ENCODE data around the gene NEIL1.
"Not testable (repeated sequence)": the region's sequence is repeated elsewhere in the genome, so short reads cannot be mapped to it uniquely, and the experiment has no call there.

Gene NEIL1

GRCh38 chr15:75346796-75347221, at the start of gene NEIL1:
TSS of gene NEIL1 (plus strand) at chr15:75347039. CDS start at chr15:75348906, 1,867 bp downstream.
- TF ChIP-seq CTCF (IDR thresholded peaks at IDR 0.05; ENCODE audit: low read length, missing control alignments), result no peak
- DNase-seq (ENCODE audit: low read depth), result no peak
- peak within 1 kb of the TSS; percentile 79 for H3K4me3 ChIP-seq (replicated peaks; ENCODE audit: low read depth, low read length)

GRCh38 chr15:75298541-75299310, 48.1 kb upstream of the NEIL1 start:
- H3K4me3 ChIP-seq (replicated peaks; ENCODE audit: low read depth, low read length); DNase-seq (ENCODE audit: low read depth): not testable (repeated sequence)

GRCh38 chr15:75299311-75299688, 47.5 kb upstream of the NEIL1 start:
- DNase-seq (ENCODE audit: low read depth); H3K4me3 ChIP-seq (replicated peaks; ENCODE audit: low read depth, low read length): not testable (repeated sequence)
- peak; percentile 24 for TF ChIP-seq CTCF (IDR thresholded peaks at IDR 0.05; ENCODE audit: low read length, missing control alignments)

- H3K4me3 ChIP-seq (replicated peaks; ENCODE audit: low read depth, low read length); DNase-seq (ENCODE audit: low read depth): not testable (repeated sequence)
These were observed 46.8 kb upstream of the NEIL1 start for GRCh38 chr15:75300026-75300425.

- TF ChIP-seq CTCF (IDR thresholded peaks at IDR 0.05; ENCODE audit: low read length, missing control alignments), result no peak
- no peak for DNase-seq (ENCODE audit: low read depth)
- H3K4me3 ChIP-seq (replicated peaks; ENCODE audit: low read depth, low read length), result no peak overlapping the region
These were observed 44.5 kb upstream of the NEIL1 start for GRCh38 chr15:75302318-75302717.

GRCh38 chr15:75302753-75303152, 44.1 kb upstream of the NEIL1 start:
- not testable (repeated sequence) for DNase-seq (ENCODE audit: low read depth); H3K4me3 ChIP-seq (replicated peaks; ENCODE audit: low read depth, low read length)

- H3K4me3 ChIP-seq (replicated peaks; ENCODE audit: low read depth, low read length), result no peak overlapping the region
- no peak for DNase-seq (ENCODE audit: low read depth)
- TF ChIP-seq CTCF (IDR thresholded peaks at IDR 0.05; ENCODE audit: low read length, missing control alignments), result no peak
These were observed 40.7 kb upstream of the NEIL1 start for GRCh38 chr15:75306188-75306587.

GRCh38 chr15:75307778-75308390, 39.0 kb upstream of the NEIL1 start:
- peak; percentile 41 for TF ChIP-seq CTCF (IDR thresholded peaks at IDR 0.05; ENCODE audit: low read length, missing control alignments)
- no peak overlapping the region for H3K4me3 ChIP-seq (replicated peaks; ENCODE audit: low read depth, low read length)
- peak; percentile 24 for DNase-seq (ENCODE audit: low read depth)

Data from fibroblast of pulmonary artery (primary cell).